Globus pallidus (tissue), 1 donor: ENCODE measurements around the gene SCN2A.

Source experiments
- DNase-seq: peaks from one replicate; pipeline ENCODE4 v3.0.0-alpha.2; 2015; ENCODE audit warnings: low spot score

The SCN2A gene

GRCh38 chr2:165239230-165239629 lies at the start of gene SCN2A:
Gene SCN2A (plus strand): TSS chr2:165239414. CDS start chr2:165295824, 56,410 bp downstream.
- peak; percentile 57 for DNase-seq

GRCh38 chr2:165191096-165191728 lies 48.0 kb upstream of the SCN2A start:
- DNase-seq = no peak

GRCh38 chr2:165192729-165193128 lies 46.5 kb upstream of the SCN2A start:
- no peak for DNase-seq

GRCh38 chr2:165193178-165193777 lies 45.9 kb upstream of the SCN2A start:
- no peak for DNase-seq

- DNase-seq = no peak
Measured at GRCh38 chr2:165196411-165196810, 42.8 kb upstream of the SCN2A start.

- no peak for DNase-seq
Measured at GRCh38 chr2:165197346-165197745, 41.9 kb upstream of the SCN2A start.

GRCh38 chr2:165198181-165198580 lies 41.0 kb upstream of the SCN2A start:
- no peak for DNase-seq

GRCh38 chr2:165202239-165202638 lies 37.0 kb upstream of the SCN2A start:
- no peak for DNase-seq

GRCh38 chr2:165203689-165204559 lies 35.3 kb upstream of the SCN2A start, which contains the start of gene SCN3A:
Gene SCN3A (minus strand): TSS chr2:165204050. CDS start chr2:165176394, 27,656 bp downstream.
- peak; percentile 35 for DNase-seq

GRCh38 chr2:165205865-165206264 lies 33.3 kb upstream of the SCN2A start:
- DNase-seq = no peak

GRCh38 chr2:165208094-165208493 lies 31.1 kb upstream of the SCN2A start:
- no peak for DNase-seq

- DNase-seq = no peak
Measured at GRCh38 chr2:165214093-165214492, 25.1 kb upstream of the SCN2A start.

- no peak for DNase-seq
Measured at GRCh38 chr2:165219481-165219880, 19.7 kb upstream of the SCN2A start.

- no peak for DNase-seq
Measured at GRCh38 chr2:165224941-165225340, 14.3 kb upstream of the SCN2A start.

GRCh38 chr2:165227571-165227970 lies 11.6 kb upstream of the SCN2A start:
- no peak for DNase-seq

- DNase-seq = no peak
Measured at GRCh38 chr2:165237056-165237455, 2.2 kb upstream of the SCN2A start.

GRCh38 chr2:165238295-165238694 lies 919 bp upstream of the SCN2A start:
- no peak for DNase-seq

- no peak for DNase-seq
Measured at GRCh38 chr2:165239856-165240515, 772 bp downstream of the SCN2A start.

GRCh38 chr2:165240916-165241315 lies 1.7 kb downstream of the SCN2A start:
- DNase-seq = no peak

GRCh38 chr2:165245081-165245793 lies 6.0 kb downstream of the SCN2A start:
- DNase-seq = no peak

- no peak for DNase-seq
Measured at GRCh38 chr2:165248238-165248637, 9.0 kb downstream of the SCN2A start.

- no peak for DNase-seq
Measured at GRCh38 chr2:165251366-165251765, 12.2 kb downstream of the SCN2A start.
